GM12878 (cell line): ENCODE data around the gene SHISA6.

Experiments
- GABPA ChIP-seq: IDR thresholded peaks from 2 replicates; pipeline ENCODE4 v1.6.1; 2014; ENCODE audit warnings: antibody characterized with exemption, low read depth, mild to moderate bottlenecking, inconsistent platforms
- SIN3A ChIP-seq: IDR thresholded peaks from 2 replicates; pipeline ENCODE4 v1.6.1; 2012; ENCODE audit warnings: low read depth, low read length, improper control_type of control experiment
- ZNF24 ChIP-seq: fragments of 450-650 bp; IDR thresholded peaks from 2 replicates; pipeline ENCODE4 v1.6.1; 2017; ENCODE audit warnings: antibody characterized with exemption, mild to moderate bottlenecking
- TF ChIP-seq, protein P1 (sequence below), 3 experiments: IDR thresholded peaks in 2 of 3; conservative IDR thresholded peaks in 1 of 3; 2 replicates each; pipeline ENCODE4 v1.5.1; 2011; ENCODE audit warnings: low read depth in 3 of 3, low read length in 3 of 3, mild to moderate bottlenecking in 3 of 3, control low read depth in 2 of 3, moderate library complexity in 2 of 3, inconsistent platforms in 1 of 3, mixed read lengths in 1 of 3; ENCODE audit not compliant: control insufficient read depth in 2 of 3, insufficient read depth in 1 of 3; ENCODE audit errors: extremely low read depth in 1 of 3

DNA sequence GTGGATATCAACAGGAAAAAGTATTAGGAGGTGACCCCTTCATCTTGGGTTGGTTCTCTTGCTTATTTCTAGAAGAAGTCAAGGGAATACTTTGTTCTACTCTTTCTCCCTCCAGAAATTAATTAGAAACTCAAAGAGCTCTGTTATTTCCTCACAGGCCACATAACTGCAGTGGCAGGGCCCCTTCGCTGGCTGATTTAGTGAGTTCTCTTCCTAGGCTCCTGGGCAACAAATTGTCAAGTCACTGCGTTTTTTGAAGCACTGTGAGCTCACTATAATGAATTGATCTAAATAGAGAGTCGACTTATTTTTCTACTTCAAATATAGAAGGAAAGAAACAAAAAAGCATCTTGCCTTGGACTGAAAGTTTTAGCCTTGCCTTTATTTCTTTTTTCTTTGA, 4.8 kb downstream of the SHISA6 start:
- no peak for TF ChIP-seq ZNF24
- TF ChIP-seq SIN3A: no peak
- no peak for TF ChIP-seq GABPA
- TF ChIP-seq, protein P1, sequence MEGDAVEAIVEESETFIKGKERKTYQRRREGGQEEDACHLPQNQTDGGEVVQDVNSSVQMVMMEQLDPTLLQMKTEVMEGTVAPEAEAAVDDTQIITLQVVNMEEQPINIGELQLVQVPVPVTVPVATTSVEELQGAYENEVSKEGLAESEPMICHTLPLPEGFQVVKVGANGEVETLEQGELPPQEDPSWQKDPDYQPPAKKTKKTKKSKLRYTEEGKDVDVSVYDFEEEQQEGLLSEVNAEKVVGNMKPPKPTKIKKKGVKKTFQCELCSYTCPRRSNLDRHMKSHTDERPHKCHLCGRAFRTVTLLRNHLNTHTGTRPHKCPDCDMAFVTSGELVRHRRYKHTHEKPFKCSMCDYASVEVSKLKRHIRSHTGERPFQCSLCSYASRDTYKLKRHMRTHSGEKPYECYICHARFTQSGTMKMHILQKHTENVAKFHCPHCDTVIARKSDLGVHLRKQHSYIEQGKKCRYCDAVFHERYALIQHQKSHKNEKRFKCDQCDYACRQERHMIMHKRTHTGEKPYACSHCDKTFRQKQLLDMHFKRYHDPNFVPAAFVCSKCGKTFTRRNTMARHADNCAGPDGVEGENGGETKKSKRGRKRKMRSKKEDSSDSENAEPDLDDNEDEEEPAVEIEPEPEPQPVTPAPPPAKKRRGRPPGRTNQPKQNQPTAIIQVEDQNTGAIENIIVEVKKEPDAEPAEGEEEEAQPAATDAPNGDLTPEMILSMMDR (IDR thresholded peaks at IDR 0.05 in 2 of 3, conservative IDR thresholded peaks at IDR 0.05 in 1 of 3; ENCODE audit: control insufficient read depth in 2 of 3, extremely low read depth in 1 of 3, insufficient read depth in 1 of 3, low read depth in 3 of 3, low read length in 3 of 3): no peak
